NCI-H2227 (cell line): ENCODE results near the gene SF3B6.
"Not testable (repeated sequence)": the region's sequence is repeated elsewhere in the genome, so short reads cannot be mapped to it uniquely, and the experiment has no call there.

Source experiments
- DNase-seq: peaks from one replicate; lab custom pipeline; 2025; ENCODE audit not compliant: unreplicated experiment; lab: John Stamatoyannopoulos, UW

SF3B6 gene, protein sequence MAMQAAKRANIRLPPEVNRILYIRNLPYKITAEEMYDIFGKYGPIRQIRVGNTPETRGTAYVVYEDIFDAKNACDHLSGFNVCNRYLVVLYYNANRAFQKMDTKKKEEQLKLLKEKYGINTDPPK

DNA sequence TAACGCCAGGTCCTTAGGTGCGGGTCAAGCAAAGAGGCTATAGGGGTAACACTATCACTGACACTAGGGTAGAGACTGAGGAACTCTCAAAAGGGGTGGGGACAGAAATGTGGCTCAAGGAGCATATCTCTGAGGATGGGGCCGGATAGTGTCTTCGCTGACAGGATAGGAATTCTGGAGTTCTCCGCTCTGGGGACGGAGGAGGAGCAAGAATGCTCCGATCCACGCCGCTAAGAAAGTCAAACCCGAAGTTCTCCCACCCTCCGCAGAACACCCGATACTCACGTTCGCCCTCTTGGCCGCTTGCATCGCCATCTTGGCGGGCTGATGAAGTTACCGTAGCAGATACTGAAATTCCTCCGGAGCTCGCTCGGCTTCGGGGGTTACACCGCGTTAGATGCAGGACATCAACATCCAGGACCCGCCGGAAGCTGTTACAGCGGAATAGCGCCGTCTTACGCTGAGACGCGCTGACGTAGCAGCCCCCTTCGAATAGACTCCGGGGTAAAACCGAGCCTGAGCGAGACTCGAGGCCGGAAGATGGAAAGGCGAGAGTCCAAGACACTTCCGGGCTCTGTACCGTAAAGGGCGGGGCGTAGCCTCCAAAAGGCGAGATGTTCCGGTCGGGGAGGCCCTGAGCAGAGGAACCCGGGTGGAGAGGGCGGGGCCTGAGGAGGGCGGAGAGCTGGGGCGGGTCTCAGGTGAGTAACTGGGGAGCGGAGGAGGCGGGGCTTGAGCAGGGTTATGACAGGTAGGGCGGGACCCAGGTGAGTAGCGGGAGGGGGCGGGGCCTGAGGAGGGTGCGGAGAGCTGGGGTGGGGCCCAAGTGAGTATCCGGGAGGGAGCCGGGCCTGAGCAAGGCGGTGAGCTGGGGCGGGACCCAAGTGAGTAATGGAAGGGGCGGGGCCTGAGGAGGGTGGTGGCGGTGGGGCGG lies at the start of gene SF3B6:
TSS of gene SF3B6 (minus strand) at position 412 of the 934 bp plus-strand sequence. CDS start at position 315, 97 bp downstream.
- peak; percentile 100 for DNase-seq

DNA sequence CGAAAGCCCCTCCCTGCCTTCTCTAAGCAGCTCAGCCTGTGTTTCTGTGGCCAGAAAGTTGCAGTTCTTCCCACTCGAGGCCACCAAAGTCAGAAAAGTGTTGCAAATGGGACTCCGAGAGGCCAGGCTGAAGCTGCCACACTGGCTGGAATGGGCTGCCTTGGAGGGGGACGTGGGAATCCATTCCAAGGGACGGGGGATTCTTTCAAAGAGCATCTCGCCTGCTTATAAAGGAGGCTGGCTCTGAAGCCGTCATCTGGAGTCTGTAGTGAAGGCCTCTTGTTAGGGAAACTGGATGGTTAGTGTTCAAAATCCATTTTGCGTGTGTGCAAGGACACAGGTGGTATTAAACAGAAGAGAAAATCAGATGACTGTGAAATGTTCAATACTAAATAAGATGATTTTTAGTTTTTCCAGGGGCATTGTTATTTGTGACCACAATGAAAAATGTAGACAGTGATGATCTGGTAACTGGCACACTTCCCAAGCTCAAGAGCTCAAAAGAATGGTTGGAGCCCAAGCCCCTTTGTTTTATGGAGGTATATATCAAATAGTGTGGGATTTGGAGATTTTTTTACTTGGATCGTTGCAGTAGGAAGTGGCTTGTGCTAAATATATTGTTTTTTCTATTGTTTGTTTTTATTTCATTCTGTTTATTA lies 47.9 kb upstream of the SF3B6 start:
- peak; percentile 75 for DNase-seq

DNA sequence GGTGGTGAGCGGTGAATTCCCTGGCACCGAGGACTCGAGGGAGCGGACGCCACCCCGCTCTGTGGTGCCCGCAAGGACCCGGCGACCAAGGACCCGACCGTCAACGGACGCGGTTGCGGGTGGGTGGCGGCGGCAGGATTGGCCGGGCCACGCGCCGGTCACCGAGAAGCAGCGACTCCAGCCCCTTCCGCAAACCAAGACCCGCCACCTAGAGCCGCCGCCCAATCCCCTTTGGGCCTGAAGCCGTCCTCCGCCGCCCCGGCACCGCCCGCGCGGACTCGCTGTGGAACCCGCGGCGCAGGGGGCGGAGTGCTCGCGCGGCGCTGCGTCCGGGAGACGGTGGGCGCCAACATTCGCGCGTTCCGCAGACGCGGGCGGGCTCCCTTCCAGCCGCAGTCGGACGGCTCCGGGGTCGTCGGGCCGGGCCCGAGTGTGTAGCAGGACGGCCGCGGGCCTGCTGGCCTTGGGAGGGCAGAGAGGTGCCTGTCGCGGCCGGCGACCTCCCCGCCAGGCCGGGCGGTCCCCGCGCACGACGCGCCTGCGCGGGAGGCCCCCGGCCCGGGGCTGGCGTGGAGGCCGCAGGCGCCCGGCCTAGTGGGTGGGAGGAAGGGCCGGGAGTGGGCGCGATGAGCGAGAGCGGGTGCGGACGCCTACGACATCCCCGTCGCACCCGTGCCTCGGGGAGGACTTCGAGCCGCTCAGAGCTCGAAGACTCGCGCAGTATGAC lies 47.2 kb upstream of the SF3B6 start, which contains the start of the genes FAM228B and PFN4:
TSS of gene FAM228B (plus strand) at position 275 of the 727 bp plus-strand sequence. CDS start 893 bp downstream, outside the sequence.
TSS of gene PFN4 (minus strand) at position 140 of the 727 bp plus-strand sequence. CDS start 799 bp downstream, outside the sequence.
- peak; percentile 94 for DNase-seq

DNA sequence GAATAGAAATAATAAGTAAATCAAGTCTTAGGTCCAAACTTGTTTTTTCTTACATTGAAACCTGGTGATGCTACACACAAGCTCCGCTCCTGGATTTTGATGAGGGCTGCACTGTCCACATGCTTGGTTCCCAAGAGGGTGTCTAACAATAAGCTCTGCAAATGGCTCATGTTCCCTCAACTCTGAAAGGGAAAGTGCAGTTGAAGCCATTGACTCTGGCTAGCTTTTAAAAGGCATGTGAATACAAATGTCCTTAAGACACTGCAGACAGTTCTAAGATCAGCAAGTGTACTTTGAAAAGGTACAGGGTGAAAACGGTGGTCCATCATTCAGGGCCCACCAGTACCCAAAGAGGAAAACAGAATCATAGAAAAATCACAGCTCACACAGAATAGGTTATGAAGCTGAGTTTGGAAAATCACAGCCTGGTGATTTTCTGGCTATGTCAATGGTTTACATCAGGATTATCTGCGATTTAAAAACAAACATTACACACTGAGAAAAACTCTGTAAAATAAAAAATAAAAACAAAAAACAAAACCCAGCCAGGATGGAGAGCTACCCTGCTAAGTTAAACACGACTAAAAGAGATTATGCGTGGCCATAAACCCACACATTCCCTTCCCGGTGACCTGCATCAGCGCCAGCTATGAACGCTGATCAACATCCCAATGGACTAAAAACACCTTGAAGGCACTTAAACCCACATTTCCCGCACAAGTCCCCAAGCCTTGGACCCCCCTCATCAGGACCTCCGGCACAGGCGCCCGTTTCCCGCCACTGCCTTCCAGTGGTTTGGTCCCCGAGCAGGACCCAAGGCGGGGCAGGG lies 46.5 kb upstream of the SF3B6 start:
- peak; percentile 38 for DNase-seq

DNA sequence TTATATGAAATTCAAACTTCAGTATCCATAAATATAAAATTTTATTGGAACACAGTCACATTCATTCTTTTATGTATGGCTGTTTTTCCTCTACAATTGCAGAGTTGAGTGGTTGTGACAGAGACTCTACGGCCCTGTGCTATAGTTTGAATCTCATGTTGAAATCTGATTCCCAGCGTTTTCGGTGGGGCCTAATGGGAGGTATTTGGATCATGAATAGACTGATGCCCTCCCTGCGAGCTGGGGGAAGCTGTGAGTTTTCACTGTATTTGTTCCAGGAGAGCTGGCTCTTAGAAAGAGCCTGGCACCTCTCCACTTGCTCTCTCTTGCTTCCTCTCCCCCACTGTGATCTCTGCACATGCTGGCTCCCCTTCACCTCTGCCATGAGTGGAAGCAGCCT lies 45.3 kb upstream of the SF3B6 start:
- DNase-seq = no peak

DNA sequence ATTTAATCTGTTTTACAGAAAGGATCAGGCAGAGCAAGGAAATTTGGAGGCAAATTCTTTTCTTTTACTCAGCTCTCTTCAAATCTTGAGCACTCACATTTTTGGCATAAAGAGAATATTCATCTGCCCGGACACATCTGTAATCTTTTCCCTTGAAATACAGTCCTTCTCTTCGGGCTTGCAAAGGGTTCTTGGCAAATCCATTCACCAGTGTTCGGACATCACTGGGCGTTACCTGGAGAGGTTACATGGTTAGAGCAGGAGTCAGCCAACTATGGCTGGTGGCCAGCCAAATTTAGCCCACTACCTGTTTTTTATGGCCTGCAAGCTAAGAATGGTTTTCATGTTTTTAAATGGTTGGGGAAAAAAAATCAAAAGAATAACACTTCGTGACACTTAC lies 44.9 kb upstream of the SF3B6 start:
- DNase-seq = no peak

DNA sequence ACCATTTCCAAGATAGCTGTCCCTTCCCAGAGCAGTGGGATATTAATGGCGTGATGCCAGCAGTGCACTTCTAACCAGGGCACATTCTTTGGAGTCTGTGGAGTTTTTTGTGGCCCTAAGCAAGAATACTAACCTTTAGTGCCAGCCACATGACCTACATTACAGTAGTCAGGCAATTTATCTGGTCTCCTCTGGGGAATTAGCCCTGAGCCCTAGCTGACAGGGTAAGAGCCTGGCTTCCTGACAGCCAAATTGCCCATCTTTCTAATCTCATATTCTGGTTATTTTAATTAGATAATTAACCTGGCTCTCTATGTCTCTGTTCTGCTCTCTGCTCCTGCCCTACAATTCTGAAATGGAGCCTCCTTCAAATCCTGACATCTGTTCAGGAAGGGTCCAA lies 41.8 kb upstream of the SF3B6 start:
- no peak for DNase-seq

DNA sequence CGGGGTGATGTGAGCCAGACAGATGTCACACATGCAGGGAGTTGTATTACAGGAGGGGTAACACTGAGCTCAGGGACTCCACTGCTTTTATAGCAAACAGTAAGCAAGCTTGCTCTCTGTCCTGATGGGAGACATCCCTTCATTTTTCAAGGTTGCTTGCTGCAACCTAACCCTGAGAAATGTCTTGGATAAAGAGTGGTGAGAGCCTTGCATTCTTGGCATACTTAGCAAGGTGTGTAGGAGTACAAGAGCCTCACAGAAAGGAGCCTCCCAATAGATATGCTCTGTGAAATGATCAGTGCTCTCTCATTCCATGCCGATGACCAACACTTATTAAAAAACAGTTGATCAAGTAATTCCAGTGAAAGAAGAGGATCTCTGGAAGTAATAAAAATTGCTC lies 38.9 kb upstream of the SF3B6 start:
- DNase-seq = no peak

DNA sequence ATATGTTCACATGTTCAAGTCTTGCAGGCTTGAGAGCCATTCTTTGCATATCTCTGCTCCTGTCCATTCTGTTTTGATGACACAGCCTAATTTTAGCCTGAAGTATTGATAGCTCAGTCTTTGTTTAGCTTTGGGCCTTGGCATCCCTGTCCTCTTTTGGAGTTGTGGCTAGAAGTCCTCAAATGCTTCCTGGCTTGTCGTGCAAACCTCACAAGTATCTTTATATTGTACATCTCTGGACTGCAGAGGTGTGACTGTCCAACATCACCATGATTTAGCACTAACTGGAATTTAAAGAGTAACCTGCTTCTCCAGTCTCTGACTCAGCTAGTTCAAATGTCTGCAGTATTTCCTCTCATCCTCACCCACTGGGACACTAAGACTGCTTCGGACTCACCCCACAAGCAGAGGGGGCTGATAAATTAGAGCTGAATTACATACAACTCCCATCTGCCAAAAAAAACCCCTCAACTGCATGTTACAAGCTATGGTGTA lies 35.3 kb upstream of the SF3B6 start:
- DNase-seq = no peak

DNA sequence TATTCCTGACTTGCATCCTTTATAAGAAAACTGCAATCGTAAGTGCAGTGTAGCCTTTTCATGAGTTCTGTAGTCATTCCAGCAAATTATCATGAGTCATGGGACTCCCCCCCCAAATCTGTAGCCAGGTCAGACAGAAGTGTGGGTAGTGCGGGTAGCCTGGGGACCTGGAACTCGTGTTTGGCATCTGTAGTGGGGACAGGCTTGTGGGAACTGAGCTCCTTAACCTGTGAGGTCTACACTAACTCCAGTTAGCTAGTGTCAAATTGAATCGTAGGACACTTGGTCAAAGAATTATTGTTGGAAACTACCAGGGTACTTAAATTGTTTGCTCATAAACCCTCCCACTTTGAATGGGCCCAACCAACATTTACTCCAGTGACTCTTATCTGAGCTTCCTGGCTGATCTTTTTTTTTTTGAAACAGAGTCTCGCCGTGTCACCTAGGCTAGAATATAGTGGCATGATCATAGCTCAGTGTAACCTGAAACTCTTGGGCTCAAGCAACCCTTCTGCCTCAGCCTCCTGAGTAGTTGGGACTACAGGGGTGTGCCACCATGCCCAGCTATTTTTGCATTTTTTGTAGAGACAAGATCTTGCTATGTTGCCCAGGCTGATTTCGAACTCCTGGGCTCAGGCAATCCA lies 34.7 kb upstream of the SF3B6 start:
- DNase-seq = no peak

DNA sequence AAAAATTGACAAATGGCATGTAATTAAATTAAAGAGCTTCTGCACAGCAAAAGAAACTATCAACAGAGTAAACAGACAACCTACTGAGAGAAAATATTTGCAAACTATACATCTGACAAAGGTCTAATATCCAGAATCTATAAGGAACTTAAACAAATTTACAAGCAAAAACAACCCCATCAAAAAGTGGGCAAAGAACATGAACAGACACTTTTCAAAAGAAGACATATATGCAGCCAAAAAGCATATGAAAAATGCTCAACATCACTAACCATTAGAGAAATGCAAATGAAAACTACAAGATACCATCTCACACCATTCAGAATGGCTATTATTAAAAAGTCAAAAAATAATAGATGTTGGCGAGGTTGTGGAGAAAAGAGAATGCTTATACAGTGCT lies 33.3 kb upstream of the SF3B6 start:
- DNase-seq = not testable (repeated sequence)

DNA sequence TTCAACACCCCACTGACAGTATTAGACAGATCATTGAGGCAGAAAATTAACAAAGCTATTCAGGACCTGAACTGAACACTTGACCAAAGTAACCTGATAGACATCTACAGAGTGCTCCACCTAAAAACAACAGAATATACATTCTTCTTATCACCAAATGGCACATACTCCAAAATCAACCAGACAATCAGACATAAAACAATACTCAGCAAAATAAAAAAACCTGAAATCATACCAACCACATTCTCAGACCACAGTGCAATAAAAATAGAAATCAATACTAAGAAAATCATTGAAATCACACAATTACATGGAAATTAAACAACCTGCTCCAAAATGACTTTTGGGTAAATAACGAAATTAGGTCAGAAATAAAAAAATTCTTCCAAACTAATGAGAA lies 31.2 kb upstream of the SF3B6 start:
- DNase-seq = no peak

DNA sequence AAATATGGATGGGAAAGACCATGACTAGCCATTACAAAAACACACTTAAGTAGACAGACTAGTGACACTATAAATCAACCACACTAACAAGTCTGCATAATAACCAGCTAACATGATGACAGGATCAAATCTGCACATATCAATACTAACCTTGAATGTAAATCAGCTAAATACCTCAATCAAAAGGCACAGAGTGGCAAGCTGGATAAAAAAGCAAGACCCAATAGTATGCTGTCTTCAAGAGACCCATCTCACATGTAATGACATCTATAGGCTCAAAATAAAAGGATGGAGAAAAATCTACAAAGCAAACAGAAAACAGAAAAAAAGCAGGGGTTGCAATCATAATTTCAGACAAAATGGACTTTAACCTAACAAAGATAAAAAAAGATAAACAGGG lies 30.7 kb upstream of the SF3B6 start:
- DNase-seq = no peak

DNA sequence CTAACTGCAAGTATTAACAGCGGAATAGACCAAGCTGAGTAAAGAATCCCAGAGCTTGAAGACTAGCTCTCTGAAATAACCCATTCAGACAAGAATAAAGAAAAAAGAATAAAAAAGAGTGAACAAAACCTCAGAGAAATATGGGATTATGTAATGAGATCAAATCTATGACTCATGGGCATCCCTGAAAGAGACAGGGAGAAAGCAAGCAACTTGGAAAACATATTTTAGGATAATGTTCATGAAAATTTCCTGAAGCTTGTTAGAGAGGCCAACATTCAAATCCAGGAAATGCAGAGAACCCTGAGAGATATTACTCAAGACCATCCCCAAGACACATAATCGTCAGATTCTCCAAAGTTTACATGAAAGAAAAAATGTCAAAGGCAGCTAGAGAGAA lies 29.7 kb upstream of the SF3B6 start:
- DNase-seq = no peak

DNA sequence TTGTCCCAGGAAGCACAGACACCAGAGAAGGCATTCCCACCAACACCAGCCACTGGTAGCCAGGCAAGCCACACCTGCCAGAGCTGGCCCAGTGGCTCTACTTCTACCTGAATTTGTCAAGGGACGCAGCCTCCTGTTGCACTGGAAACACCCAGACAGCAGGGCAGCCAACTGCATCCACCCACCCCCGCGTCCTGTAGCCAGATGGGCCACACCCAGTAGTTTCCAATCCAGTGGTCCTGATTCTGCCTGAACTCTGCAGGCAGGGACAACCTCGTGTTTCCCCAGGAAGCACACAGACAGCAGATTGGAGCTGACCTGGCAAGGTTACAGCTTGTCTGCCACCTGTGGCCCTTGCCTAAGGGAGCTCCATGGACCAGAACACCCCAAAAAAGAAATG lies 28.8 kb upstream of the SF3B6 start:
- DNase-seq = no peak

DNA sequence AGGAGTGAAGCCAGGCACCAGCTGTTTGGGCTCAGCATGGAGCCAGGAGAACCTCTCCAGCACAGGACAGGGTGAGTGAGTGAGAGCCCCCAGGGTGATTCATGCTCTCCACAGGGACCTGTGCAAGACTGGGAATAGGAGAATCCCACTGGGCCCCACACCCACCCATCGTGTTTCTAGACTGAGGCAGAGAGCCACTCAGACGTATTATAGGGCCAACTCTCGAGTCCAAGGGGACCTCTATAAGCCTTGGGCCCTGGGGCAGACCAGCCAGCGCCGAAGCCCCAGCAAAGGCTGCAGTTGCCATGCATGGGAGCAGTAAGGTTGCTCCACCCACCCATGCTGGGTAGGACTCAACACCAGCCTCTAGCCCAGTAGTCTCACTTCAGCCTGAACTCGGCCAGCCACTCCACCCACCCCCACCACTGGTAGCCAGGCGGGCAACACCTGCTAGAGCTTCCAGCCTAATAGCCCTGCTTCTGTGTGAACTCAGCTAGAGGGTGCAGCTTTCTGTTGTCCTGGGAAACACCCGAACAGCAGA lies 28.1 kb upstream of the SF3B6 start:
- DNase-seq = no peak

DNA sequence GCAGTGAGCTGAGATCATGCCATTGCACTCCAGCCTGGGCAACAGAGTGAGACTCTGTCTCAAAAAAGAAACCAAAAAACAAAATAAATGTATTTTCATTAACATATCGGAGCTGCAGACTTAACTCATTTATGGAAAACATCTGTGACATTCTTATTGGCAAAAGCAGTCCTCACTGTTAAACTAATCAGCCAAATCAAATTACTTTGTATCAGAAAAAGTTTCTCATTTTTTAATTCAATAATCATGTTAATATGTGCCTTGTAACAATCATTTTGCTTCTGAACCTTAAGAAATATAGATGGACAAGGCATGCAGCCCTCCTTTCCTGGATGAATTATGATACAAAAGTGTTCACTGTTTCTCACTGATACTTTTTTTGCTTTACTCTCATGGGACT lies 26.6 kb upstream of the SF3B6 start:
- DNase-seq = no peak

DNA sequence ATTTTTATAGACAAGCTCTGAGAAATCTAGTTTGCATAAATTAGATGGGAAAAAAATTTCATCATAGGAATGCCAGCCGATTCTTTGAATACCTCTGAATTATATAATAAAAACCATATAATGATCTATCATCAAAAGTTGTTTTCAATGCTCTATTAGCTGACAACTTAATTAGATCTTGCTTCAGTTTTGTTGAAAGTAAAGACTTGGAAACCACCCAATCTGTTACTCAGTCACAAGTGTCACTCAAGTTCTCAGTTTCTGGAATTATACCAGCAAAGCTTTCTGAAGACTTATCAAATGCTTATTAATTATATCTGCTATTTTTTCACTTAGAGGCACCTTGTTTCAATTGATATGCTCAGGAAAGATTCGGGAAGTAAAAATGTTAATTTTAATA lies 25.9 kb upstream of the SF3B6 start:
- no peak for DNase-seq

DNA sequence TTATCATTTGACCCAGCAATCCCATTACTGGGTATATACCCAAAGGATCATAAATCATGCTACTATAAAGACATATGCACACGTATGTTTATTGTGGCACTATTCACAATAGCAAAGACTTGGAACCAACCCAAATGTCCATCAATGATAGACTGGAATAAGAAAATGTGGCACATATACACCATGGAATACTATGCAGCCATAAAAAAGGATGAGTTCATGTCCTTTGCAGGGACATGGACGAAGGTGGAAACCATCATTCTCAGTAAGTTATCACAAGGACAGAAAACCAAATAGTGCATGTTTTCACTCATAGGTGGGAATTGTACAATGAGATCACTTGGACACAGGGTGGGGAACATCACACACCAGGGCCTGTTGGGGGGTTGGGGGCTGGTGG lies 24.6 kb upstream of the SF3B6 start:
- not testable (repeated sequence) for DNase-seq
